ENCODE data around the gene TARS3.

DNA sequence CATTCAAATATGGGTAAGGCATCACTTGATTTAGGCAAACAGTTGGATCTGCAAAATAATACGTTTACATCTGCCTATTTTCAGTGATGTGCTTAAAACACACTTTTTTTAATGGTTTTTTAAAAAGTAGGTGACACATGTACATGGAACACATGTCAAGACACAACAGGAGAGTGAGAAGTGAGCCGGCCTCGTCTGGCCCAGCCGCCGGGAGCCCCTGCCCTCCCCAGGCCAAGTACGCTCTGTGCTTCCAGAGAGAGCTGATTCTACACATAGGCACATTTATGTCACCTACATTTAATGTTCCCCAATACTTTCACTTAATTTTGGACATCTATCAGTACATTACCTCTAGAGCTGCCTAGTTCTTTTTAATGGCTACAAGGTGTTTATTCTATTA lies 75.9 kb downstream of the TARS3 start:
- TF ChIP-seq POLR2AphosphoS5 (IDR thresholded peaks at IDR 0.05; ENCODE audit: borderline replicate concordance, low read depth, low read length) (no peak), EZH2 (IDR thresholded peaks at IDR 0.05) (no peak), FOXP2 (optimal IDR thresholded peaks at IDR 0.05; ENCODE audit: control extremely low read depth, extremely low read length, insufficient read depth) (no peak)

Data from SK-N-MC (cell line).